HL-60 (cell line): ENCODE measurements around the gene IFI27.

Experiments
- DNase-seq, 2 experiments: peaks; one replicate each; pipeline ENCODE4 v3.0.0-alpha.2; 2010 to 2020; ENCODE audit warnings: low read depth in 1 of 2, low spot score in 1 of 2
- H3K27ac ChIP-seq: fragments of 250-450 bp; sonication (Bioruptor Pico); replicated peaks from 2 replicates; pipeline ENCODE4 v1.5.1; 2020; ENCODE audit warnings: mild to moderate bottlenecking, moderate library complexity
- H3K27me3 ChIP-seq: fragments of 250-450 bp; sonication (Bioruptor Pico); 2 replicates; pipeline ENCODE4 v1.5.1; 2021; ENCODE audit warnings: mild to moderate bottlenecking, moderate library complexity; ENCODE audit not compliant: insufficient read depth, poor library complexity, severe bottlenecking
- H3K4me3 ChIP-seq: replicated peaks from 2 replicates; pipeline ENCODE4 v1.5.1; 2011; ENCODE audit warnings: mild to moderate bottlenecking, control low read depth, low read length; ENCODE audit not compliant: insufficient read depth
- CTCF ChIP-seq: IDR thresholded peaks from one replicate; pipeline ENCODE4 v1.5.1; 2011; ENCODE audit warnings: low read length, control low read depth, inconsistent platforms; ENCODE audit not compliant: insufficient read depth
- GABPA ChIP-seq: IDR thresholded peaks from 2 replicates; pipeline ENCODE4 v1.6.1; 2012; ENCODE audit warnings: low read depth
- POLR2AphosphoS5 ChIP-seq: IDR thresholded peaks from 2 replicates; pipeline ENCODE4 v1.6.1; 2012; ENCODE audit warnings: low read depth
- REST ChIP-seq: IDR thresholded peaks from 2 replicates; pipeline ENCODE4 v1.6.1; 2012; ENCODE audit warnings: low read depth; ENCODE audit not compliant: insufficient replicate concordance
- SPI1 ChIP-seq: IDR thresholded peaks from 2 replicates; pipeline ENCODE4 v1.6.1; 2012; ENCODE audit warnings: low read depth, mild to moderate bottlenecking, borderline replicate concordance

Gene IFI27

GRCh38 chr14:94113073-94113472 lies 2.5 kb downstream of the IFI27 start:
- no peak for DNase-seq
- no peak for TF ChIP-seq POLR2AphosphoS5
- no peak for TF ChIP-seq CTCF
- no peak for TF ChIP-seq SPI1
- no peak for TF ChIP-seq REST
- TF ChIP-seq GABPA, result no peak

GRCh38 chr14:94113490-94113889 lies 3.0 kb downstream of the IFI27 start:
- Histone ChIP-seq H3K4me3 (no peak overlapping the region), H3K27me3 (no peaks in the 10 kb centered on the region), H3K27ac (no peak overlapping the region)
- TF ChIP-seq POLR2AphosphoS5, result no peak
- no peak for TF ChIP-seq CTCF
- no peak for TF ChIP-seq REST
- TF ChIP-seq GABPA, result no peak
- TF ChIP-seq SPI1, result no peak
- no peak for DNase-seq

More at GRCh38 chr14:94113073-94113472, 2.5 kb downstream of the IFI27 start:
- H3K27me3 ChIP-seq, result no peaks in the 10 kb centered on the region
- no peak overlapping the region for H3K27ac ChIP-seq
- no peak overlapping the region for H3K4me3 ChIP-seq

GRCh38 chr14:94113908-94114588 lies 3.5 kb downstream of the IFI27 start:
- H3K27me3 ChIP-seq, result no peaks in the 10 kb centered on the region
- TF ChIP-seq REST (no peak), SPI1 (no peak), GABPA (no peak), CTCF (no peak), POLR2AphosphoS5 (no peak)

More at GRCh38 chr14:94113908-94114588, 3.5 kb downstream of the IFI27 start:
- no peak for DNase-seq
- H3K4me3 ChIP-seq, result no peak overlapping the region
- H3K27ac ChIP-seq, result no peak overlapping the region
